Limb (tissue), 2 donors: ENCODE data around the gene CEL.
"Not testable (repeated sequence)": the region's sequence is repeated elsewhere in the genome, so short reads cannot be mapped to it uniquely, and the experiment has no call there.

Experiments
- DNase-seq, 2 donors: peaks; one replicate each; pipeline ENCODE4 v3.0.0-alpha.2; 2016; ENCODE audit errors: extremely low spot score in 2 of 2

CEL gene

DNA sequence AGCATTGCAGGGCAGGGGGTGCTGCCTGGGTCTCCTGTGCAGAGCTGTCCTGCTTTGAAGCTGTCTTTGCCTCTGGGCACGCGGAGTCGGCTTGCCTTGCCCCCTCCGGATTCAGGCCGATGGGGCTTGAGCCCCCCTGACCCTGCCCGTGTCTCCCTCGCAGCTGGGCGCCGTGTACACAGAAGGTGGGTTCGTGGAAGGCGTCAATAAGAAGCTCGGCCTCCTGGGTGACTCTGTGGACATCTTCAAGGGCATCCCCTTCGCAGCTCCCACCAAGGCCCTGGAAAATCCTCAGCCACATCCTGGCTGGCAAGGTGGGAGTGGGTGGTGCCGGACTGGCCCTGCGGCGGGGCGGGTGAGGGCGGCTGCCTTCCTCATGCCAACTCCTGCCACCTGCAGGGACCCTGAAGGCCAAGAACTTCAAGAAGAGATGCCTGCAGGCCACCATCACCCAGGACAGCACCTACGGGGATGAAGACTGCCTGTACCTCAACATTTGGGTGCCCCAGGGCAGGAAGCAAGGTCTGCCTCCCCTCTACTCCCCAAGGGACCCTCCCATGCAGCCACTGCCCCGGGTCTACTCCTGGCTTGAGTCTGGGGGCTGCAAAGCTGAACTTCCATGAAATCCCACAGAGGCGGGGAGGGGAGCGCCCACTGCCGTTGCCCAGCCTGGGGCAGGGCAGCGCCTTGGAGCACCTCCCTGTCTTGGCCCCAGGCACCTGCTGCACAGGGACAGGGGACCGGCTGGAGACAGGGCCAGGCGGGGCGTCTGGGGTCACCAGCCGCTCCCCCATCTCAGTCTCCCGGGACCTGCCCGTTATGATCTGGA, 2.7 kb downstream of the CEL start:
- DNase-seq: no peak

DNA sequence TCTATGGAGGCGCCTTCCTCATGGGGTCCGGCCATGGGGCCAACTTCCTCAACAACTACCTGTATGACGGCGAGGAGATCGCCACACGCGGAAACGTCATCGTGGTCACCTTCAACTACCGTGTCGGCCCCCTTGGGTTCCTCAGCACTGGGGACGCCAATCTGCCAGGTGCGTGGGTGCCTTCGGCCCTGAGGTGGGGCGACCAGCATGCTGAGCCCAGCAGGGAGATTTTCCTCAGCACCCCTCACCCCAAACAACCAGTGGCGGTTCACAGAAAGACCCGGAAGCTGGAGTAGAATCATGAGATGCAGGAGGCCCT, 3.2 kb downstream of the CEL start:
- DNase-seq: no peak

DNA sequence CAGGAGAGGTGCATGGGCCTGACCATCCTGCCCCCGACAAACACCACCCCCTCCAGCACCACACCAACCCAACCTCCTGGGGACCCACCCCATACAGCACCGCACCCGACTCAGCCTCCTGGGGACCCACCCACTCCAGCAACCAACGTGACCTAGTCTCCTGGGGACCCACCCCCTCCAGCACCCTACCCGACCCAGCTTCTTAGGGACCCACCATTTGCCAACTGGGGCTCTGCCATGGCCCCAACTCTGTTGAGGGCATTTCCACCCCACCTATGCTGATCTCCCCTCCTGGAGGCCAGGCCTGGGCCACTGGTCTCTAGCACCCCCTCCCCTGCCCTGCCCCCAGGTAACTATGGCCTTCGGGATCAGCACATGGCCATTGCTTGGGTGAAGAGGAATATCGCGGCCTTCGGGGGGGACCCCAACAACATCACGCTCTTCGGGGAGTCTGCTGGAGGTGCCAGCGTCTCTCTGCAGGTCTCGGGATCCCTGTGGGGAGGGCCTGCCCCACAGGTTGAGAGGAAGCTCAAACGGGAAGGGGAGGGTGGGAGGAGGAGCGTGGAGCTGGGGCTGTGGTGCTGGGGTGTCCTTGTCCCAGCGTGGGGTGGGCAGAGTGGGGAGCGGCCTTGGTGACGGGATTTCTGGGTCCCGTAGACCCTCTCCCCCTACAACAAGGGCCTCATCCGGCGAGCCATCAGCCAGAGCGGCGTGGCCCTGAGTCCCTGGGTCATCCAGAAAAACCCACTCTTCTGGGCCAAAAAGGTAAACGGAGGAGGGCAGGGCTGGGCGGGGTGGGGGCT, 4.6 kb downstream of the CEL start:
- no peak for DNase-seq

- DNase-seq: no peak
Observed at GRCh38 chr9:133067006-133067405, 5.2 kb downstream of the CEL start.

DNA sequence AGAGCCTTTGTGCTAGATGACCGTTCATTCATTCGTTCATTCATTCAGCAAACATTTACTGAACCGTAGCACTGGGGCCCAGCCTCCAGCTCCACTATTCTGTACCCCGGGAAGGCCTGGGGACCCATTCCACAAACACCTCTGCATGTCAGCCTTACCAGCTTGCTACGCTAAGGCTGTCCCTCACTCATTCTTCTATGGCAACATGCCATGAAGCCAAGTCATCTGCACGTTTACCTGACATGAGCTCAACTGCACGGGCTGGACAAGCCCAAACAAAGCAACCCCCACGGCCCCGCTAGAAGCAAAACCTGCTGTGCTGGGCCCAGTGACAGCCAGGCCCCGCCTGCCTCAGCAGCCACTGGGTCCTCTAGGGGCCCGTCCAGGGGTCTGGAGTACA, 6.0 kb downstream of the CEL start:
- no peak for DNase-seq

DNA sequence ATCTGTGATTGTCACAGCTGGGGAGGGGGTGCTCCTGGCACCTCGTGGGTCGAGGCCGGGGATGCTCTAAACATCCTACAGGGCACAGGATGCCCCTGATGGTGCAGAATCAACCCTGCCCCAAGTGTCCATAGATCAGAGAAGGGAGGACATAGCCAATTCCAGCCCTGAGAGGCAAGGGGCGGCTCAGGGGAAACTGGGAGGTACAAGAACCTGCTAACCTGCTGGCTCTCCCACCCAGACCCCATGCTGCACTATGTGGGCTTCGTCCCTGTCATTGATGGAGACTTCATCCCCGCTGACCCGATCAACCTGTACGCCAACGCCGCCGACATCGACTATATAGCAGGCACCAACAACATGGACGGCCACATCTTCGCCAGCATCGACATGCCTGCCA, 6.7 kb downstream of the CEL start:
- DNase-seq: not testable (repeated sequence)

- not testable (repeated sequence) for DNase-seq
Observed at GRCh38 chr9:133070500-133070961, 8.8 kb downstream of the CEL start.

DNA sequence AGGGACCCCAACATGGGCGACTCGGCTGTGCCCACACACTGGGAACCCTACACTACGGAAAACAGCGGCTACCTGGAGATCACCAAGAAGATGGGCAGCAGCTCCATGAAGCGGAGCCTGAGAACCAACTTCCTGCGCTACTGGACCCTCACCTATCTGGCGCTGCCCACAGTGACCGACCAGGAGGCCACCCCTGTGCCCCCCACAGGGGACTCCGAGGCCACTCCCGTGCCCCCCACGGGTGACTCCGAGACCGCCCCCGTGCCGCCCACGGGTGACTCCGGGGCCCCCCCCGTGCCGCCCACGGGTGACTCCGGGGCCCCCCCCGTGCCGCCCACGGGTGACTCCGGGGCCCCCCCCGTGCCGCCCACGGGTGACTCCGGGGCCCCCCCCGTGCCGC, 9.2 kb downstream of the CEL start:
- DNase-seq: not testable (repeated sequence)

GRCh38 chr9:133071484-133072150, 9.8 kb downstream of the CEL start:
- no peak for DNase-seq

DNA sequence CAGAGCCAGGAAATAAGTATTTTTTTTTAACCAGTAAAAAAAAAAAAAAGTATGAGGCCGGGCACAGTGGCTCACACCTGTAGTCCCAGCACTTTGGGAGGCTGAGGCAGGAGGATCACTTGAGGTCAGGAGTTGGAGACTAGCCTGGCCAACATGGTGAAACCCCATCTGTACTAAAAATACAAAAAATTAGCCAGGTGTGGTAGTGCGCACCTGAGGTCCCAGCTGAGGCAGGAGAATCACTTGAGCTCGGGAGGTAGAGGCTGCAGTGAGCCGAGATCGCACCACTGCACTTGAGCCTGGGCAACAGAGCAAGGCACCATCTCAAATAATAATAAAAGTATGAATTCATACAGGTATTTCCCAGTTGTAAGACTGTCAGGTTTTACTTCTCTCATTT, 10.4 kb downstream of the CEL start:
- DNase-seq: not testable (repeated sequence)

GRCh38 chr9:133073086-133074014, 11.6 kb downstream of the CEL start:
- peak in 1 of 2 donors; percentile 10 for DNase-seq

GRCh38 chr9:133074111-133074651, 12.4 kb downstream of the CEL start:
- peak in 1 of 2 donors; percentile 8 for DNase-seq

DNA sequence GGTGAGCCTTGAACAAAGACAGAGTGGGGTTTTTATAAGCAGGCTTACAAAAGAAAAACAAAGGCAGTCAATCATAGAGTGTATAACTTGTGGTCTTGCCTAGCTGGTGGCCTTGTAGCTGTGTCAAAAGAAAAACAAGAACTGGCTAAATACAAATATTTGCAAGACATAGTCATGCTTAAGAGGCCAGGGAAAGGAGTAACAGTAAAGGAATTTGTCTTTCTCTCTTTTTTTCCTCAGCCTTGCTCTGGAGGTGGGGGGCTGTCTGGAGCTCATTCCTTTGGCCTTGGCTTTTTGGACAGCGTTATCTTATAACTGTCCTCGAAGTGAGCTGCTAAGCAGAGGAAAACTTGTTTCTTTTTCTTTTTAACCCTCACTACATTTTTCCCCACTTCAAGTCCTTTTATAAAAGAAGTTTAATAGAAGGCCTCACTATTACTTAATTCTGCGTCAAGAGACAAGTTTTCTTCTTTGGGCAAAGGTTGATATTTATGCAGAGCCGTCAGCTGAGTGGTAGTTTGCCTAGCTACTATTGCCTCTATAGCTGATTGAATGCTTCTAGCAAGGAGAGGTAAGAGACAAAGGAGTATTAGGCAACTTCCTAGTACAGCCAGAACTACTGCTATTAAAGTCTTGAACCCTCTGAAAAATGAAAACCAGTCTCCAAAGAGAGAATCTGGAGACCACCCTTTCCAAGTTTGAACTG, 14.3 kb downstream of the CEL start:
- DNase-seq: peak in 1 of 2 donors; percentile 14

GRCh38 chr9:133076691-133077090, 14.9 kb downstream of the CEL start:
- peak in 1 of 2 donors; percentile 0 for DNase-seq

DNA sequence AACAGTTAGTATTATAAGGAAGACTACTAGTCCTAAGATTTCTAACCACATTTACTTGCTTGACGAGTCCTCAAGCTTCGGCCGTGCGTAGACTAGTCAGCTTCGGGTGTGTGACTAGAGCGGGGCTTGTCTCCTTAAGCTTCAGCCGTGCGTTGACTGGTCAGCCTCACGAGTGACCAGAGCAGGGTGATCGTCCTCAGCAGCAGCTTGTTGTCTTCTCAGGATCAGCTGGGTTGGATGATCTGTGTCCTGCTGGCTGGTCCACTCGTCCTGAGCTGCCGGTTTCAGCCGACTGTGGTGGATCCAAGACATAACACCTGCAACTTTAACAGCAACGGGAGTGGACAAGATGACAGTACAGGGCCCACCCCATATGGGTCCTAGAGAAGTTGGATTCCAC, 16.7 kb downstream of the CEL start:
- DNase-seq: peak in 1 of 2 donors; percentile 7

GRCh38 chr9:133080161-133080560, 18.4 kb downstream of the CEL start:
- no peak for DNase-seq

DNA sequence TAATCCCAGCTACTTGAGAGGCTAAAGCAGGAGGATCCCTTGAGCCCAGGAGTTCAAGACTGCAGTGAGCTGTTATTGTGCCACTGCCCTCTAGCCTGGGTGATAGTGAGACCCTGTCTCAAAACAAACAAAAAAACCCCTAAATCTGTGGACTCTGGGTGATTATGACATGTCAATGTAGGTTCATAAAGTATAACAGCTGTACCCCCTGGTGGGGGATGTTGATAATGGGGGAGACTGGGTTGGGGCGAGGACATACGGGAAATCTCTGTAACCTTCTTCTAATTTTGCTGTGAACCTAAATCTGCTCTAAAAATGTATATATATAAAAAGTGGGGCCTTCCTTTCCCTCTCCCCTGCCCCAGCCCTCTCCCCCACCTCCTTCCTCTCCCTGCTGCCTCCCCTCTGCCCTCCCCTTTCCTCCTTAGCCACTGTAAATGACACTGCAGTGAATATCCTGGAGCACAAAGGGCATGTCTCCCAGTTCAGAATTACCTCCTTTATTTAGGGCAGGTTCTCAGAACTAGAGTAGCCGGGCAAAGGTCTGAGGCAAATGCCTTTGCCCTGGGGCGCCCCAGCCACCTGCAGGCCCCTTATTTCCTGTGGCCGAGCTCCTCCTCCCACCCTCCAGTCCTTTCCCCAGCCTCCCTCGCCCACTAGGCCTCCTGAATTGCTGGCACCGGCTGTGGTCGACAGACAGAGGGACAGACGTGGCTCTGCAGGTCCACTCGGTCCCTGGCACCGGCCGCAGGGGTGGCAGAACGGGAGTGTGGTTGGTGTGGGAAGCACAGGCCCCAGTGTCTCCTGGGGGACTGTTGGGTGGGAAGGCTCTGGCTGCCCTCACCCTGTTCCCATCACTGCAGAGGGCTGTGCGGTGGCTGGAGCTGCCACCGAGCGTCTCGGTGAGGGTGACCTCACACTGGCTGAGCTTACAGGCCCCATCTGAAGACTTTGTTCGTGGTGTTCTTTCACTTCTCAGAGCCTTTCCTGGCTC, 19.3 kb downstream of the CEL start:
- DNase-seq: peak in 1 of 2 donors; percentile 13

- DNase-seq: peak in 1 of 2 donors; percentile 21
Observed at GRCh38 chr9:133081957-133082644, 20.3 kb downstream of the CEL start.
